Sigmoid colon (tissue), 3 donors: ENCODE measurements around the gene SH2B2.

ENCODE experiments used
- POLR2A ChIP-seq, 2 donors: fragments of 450-650 bp; IDR thresholded peaks; one replicate each; pipeline ENCODE4 v1.6.1; 2016; ENCODE audit warnings: antibody characterized with exemption in 2 of 2, mild to moderate bottlenecking in 2 of 2, moderate library complexity in 2 of 2
- TF ChIP-seq, protein P1 (sequence below), 4 experiments: fragments of 450-650 bp in 3 of 4; fragments of 200-600 bp in 1 of 4; IDR thresholded peaks; one replicate each; pipeline ENCODE4 v1.5.1; 2016 to 2019; ENCODE audit warnings: antibody characterized with exemption in 4 of 4, mild to moderate bottlenecking in 3 of 4, moderate library complexity in 2 of 4

DNA sequence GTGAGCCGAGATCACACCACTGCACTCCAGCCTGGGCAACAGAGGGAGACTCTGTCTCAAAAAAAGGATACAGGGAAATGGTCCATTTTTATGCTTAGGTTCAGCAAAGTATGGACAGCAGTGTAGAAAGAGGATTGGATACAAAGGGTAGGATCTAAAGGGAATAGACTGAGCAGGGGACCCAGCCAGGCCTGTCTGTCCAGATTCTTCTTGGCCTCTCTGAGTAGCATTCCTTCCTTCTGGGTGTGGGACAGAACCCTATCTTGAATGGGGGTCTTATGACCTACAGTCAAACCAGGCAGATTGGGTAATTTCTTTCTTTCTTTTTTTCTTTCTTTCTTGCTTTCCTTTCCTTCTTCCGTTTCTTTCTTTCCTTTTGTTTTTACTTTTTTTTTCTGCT, 25.6 kb downstream of the SH2B2 start:
- no peak for TF ChIP-seq POLR2A (IDR thresholded peaks at IDR 0.05)
- TF ChIP-seq, protein P1, sequence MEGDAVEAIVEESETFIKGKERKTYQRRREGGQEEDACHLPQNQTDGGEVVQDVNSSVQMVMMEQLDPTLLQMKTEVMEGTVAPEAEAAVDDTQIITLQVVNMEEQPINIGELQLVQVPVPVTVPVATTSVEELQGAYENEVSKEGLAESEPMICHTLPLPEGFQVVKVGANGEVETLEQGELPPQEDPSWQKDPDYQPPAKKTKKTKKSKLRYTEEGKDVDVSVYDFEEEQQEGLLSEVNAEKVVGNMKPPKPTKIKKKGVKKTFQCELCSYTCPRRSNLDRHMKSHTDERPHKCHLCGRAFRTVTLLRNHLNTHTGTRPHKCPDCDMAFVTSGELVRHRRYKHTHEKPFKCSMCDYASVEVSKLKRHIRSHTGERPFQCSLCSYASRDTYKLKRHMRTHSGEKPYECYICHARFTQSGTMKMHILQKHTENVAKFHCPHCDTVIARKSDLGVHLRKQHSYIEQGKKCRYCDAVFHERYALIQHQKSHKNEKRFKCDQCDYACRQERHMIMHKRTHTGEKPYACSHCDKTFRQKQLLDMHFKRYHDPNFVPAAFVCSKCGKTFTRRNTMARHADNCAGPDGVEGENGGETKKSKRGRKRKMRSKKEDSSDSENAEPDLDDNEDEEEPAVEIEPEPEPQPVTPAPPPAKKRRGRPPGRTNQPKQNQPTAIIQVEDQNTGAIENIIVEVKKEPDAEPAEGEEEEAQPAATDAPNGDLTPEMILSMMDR (IDR thresholded peaks at IDR 0.05): no peak
